WTC11 (cell line): Measurements from ENCODE around the gene ZBTB16. TPM values are rescaled to one million over a fixed set of nuclear protein-coding genes. Genes with fewer than 3 reads are reported as not detected.
A peak's percentile ranks its signal among the peaks of the same experiment; 100 is the strongest.

Experiments
- ATAC-seq: fragments of 200-7000 bp; cut with Tn5 transposase; 2 replicates; pipeline ENCODE4 v1.10.0; 2021; ENCODE audit warnings: mild to moderate bottlenecking, moderate library complexity
- CTCF ChIA-PET: fragments of 300-600 bp; sonication (Branson Sonifier 250); formaldehyde crosslinking; loops from one replicate; lab custom pipeline; 2021; ENCODE audit warnings: antibody characterized with exemption; lab: Charles Lee
- POLR2A ChIA-PET: fragments of 350-600 bp; sonication (Branson Sonifier 250); formaldehyde crosslinking; loops from one replicate; lab custom pipeline; 2021; ENCODE audit warnings: antibody characterized with exemption; lab: Charles Lee
- DNase-seq: peaks from one replicate; pipeline ENCODE4 v3.0.0; 2021; ENCODE audit warnings: low spot score
- H3K27ac Mint-ChIP-seq: 2 replicates; pipeline ENCODE4 v1.8.0; 2021; ENCODE audit warnings: mixed read lengths
- H3K27me3 Mint-ChIP-seq: 2 replicates; pipeline ENCODE4 v1.8.0; 2021; ENCODE audit warnings: low read depth, mild to moderate bottlenecking, moderate library complexity, mixed read lengths
- H3K36me3 Mint-ChIP-seq: 2 replicates; pipeline ENCODE4 v1.8.0; 2021; ENCODE audit warnings: mixed read lengths
- H3K4me1 Mint-ChIP-seq: 2 replicates; pipeline ENCODE4 v1.8.0; 2022; ENCODE audit warnings: mixed read lengths
- H3K4me3 Mint-ChIP-seq: 2 replicates; pipeline ENCODE4 v1.8.0; 2021; ENCODE audit warnings: mild to moderate bottlenecking, moderate library complexity, mixed read lengths
- H3K9me3 Mint-ChIP-seq: 2 replicates; pipeline ENCODE4 v1.8.0; 2021; ENCODE audit warnings: mixed read lengths
- AFF4 ChIP-seq: sonication (generic); formaldehyde crosslinking; IDR thresholded peaks from 2 replicates; pipeline ENCODE4 v1.8.1; 2023; ENCODE audit warnings: mild to moderate bottlenecking, missing genetic modification reagents, borderline replicate concordance
- ATF2 ChIP-seq: sonication (generic); formaldehyde crosslinking; IDR thresholded peaks from 2 replicates; pipeline ENCODE4 v1.8.1; 2022; ENCODE audit warnings: low read depth, missing genetic modification reagents, borderline replicate concordance
- ATF6 ChIP-seq: sonication (generic); formaldehyde crosslinking; IDR thresholded peaks from 2 replicates; pipeline ENCODE4 v1.8.1; 2023; ENCODE audit warnings: mild to moderate bottlenecking, missing genetic modification reagents
- CBFB ChIP-seq: sonication (generic); formaldehyde crosslinking; IDR thresholded peaks from 2 replicates; pipeline ENCODE4 v1.8.1; 2022; ENCODE audit warnings: mild to moderate bottlenecking, low read depth, missing genetic modification reagents
- CREB1 ChIP-seq: sonication (generic); formaldehyde crosslinking; IDR thresholded peaks from 2 replicates; pipeline ENCODE4 v1.8.0; 2023; ENCODE audit warnings: mild to moderate bottlenecking, missing genetic modification reagents
- FOXK1 ChIP-seq: sonication (generic); formaldehyde crosslinking; IDR thresholded peaks from 2 replicates; pipeline ENCODE4 v1.8.0; 2022; ENCODE audit warnings: mild to moderate bottlenecking, moderate library complexity, missing genetic modification reagents
- FOXP4 ChIP-seq: sonication (generic); formaldehyde crosslinking; IDR thresholded peaks from 2 replicates; pipeline ENCODE4 v1.8.0; 2022; ENCODE audit warnings: mild to moderate bottlenecking, missing genetic modification reagents
- GABPB1 ChIP-seq: sonication (generic); formaldehyde crosslinking; IDR thresholded peaks from 2 replicates; pipeline ENCODE4 v1.8.1; 2023; ENCODE audit warnings: mild to moderate bottlenecking, missing genetic modification reagents
- HMGA2 ChIP-seq: fragments of 250-450 bp; sonication (Bioruptor Pico); IDR thresholded peaks from 2 replicates; pipeline ENCODE4 v1.4.0; 2021; ENCODE audit warnings: mild to moderate bottlenecking, moderate library complexity
- IRF1 ChIP-seq: sonication (generic); formaldehyde crosslinking; IDR thresholded peaks from 2 replicates; pipeline ENCODE4 v1.8.0; 2023; ENCODE audit warnings: missing genetic modification reagents
- IRF2 ChIP-seq: sonication (generic); formaldehyde crosslinking; IDR thresholded peaks from 2 replicates; pipeline ENCODE4 v1.8.0; 2022; ENCODE audit warnings: low read depth, missing genetic modification reagents, borderline replicate concordance
- MXD4 ChIP-seq: fragments of 250-450 bp; sonication (Bioruptor Pico); IDR thresholded peaks from 2 replicates; pipeline ENCODE4 v1.8.0; 2021; ENCODE audit warnings: mild to moderate bottlenecking, moderate library complexity, borderline replicate concordance
- NR2C2 ChIP-seq: sonication (generic); formaldehyde crosslinking; IDR thresholded peaks from 2 replicates; pipeline ENCODE4 v1.8.0; 2022; ENCODE audit warnings: mild to moderate bottlenecking, missing genetic modification reagents
- NR3C1 ChIP-seq: sonication (generic); formaldehyde crosslinking; conservative IDR thresholded peaks from 2 replicates; pipeline ENCODE4 v1.8.1; 2023; ENCODE audit warnings: low read depth, mild to moderate bottlenecking, missing genetic modification reagents
- RORB ChIP-seq: fragments of 250-450 bp; sonication (Bioruptor Pico); IDR thresholded peaks from 2 replicates; pipeline ENCODE4 v1.9.0; 2021; ENCODE audit warnings: mild to moderate bottlenecking
- SMAD3 ChIP-seq: sonication (generic); formaldehyde crosslinking; IDR thresholded peaks from 2 replicates; pipeline ENCODE4 v1.8.0; 2022; ENCODE audit warnings: missing genetic modification reagents, mild to moderate bottlenecking, borderline replicate concordance
- ZNF416 ChIP-seq: fragments of 250-450 bp; sonication (Bioruptor Pico); IDR thresholded peaks from 2 replicates; pipeline ENCODE4 v1.9.0; 2021; ENCODE audit warnings: mild to moderate bottlenecking, inconsistent platforms
- ZNF425 ChIP-seq: fragments of 250-450 bp; sonication (Bioruptor Pico); conservative IDR thresholded peaks from 2 replicates; pipeline ENCODE4 v1.9.0; 2021; ENCODE audit warnings: mild to moderate bottlenecking
- total RNA-seq: library from RNA; stranded (reverse); gene quantifications from 3 replicates; pipeline ENCODE4 v1.2.3, GENCODE V29; 2021

Gene ZBTB16
- total RNA-seq, 1 experiment from 2014 or later = 0.57 TPM

- DNase-seq (no peak), ATAC-seq (no peak; the same call in 1 of the 2 replicates)
- no peak for TF ChIP-seq SMAD3
- Mint-ChIP-seq H3K4me3 (no peak overlapping the region), H3K4me1 (peaks cover 16% of the 10 kb centered on the region), H3K9me3 (0 out of 2 replicates have a peak, but pooled peaks cover 3% of the 10 kb centered on the region), H3K27me3 (no peaks in the 10 kb centered on the region), H3K27ac (no peak overlapping the region), H3K36me3 (no peaks in the 10 kb centered on the region)
- ChIA-PET POLR2A (no interaction called here), CTCF (interaction anchor here (1.0 to 1.8 kb wide), 3 partner anchors 10 to 118 kb away, joined by 3 to 6 read pairs (median 4); no protein-coding TSS in a partner anchor)
These were observed 74.2 kb downstream of the ZBTB16 start for GRCh38 chr11:114133548-114134329.

GRCh38 chr11:114134870-114135269 lies 75.4 kb downstream of the ZBTB16 start:
- no peak overlapping the region for H3K4me3 Mint-ChIP-seq
- TF ChIP-seq RORB (CRISPR knock-in tag) (no peak), CREB1 (CRISPR knock-in tag) (no peak), IRF2 (CRISPR knock-in tag) (no peak), CBFB (no peak), NR2C2 (CRISPR knock-in tag) (no peak), ZNF425 (CRISPR knock-in tag) (no peak), HMGA2 (no peak), SMAD3 (no peak)
- ATAC-seq (no peak), DNase-seq (no peak)
- no peaks in the 10 kb centered on the region for H3K27me3 Mint-ChIP-seq
- no peak overlapping the region for H3K27ac Mint-ChIP-seq
- 0 out of 2 replicates have a peak, but pooled peaks cover 3% of the 10 kb centered on the region for H3K9me3 Mint-ChIP-seq
- H3K36me3 Mint-ChIP-seq = no peaks in the 10 kb centered on the region
- CTCF ChIA-PET = interaction anchor here (1.4 kb wide), 1 partner anchor 117 kb away, joined by 4 read pairs; no protein-coding TSS in a partner anchor
- H3K4me1 Mint-ChIP-seq = peaks cover 16% of the 10 kb centered on the region
- POLR2A ChIA-PET = no interaction called here

GRCh38 chr11:114135737-114136151 lies 76.2 kb downstream of the ZBTB16 start:
- H3K27ac Mint-ChIP-seq = no peak overlapping the region
- H3K27me3 Mint-ChIP-seq = no peaks in the 10 kb centered on the region
- ChIA-PET CTCF (no interaction called here), POLR2A (no interaction called here)
- DNase-seq = no peak
- H3K9me3 Mint-ChIP-seq = 0 out of 2 replicates have a peak, but pooled peaks cover 3% of the 10 kb centered on the region
- no peaks in the 10 kb centered on the region for H3K36me3 Mint-ChIP-seq
- ATAC-seq = peak; percentile 81
- no peak overlapping the region for H3K4me3 Mint-ChIP-seq
- peaks cover 16% of the 10 kb centered on the region for H3K4me1 Mint-ChIP-seq
- no peak for TF ChIP-seq IRF1
- no peak for TF ChIP-seq NR3C1 (CRISPR knock-in tag)
- no peak for TF ChIP-seq ZNF416
- TF ChIP-seq MXD4 (CRISPR knock-in tag) = no peak
- no peak for TF ChIP-seq ATF2
- TF ChIP-seq GABPB1 (CRISPR knock-in tag) = no peak
- no peak for TF ChIP-seq FOXP4 (CRISPR knock-in tag)
- no peak for TF ChIP-seq AFF4 (CRISPR knock-in tag)
- no peak for TF ChIP-seq FOXK1 (CRISPR knock-in tag)
- TF ChIP-seq ATF6 (CRISPR knock-in tag) = no peak
